ENCODE data around the gene SLC35F1. TPM values are rescaled to one million over a fixed set of nuclear protein-coding genes. Genes with fewer than 3 reads are reported as not detected.

Gene SLC35F1
- total RNA-seq, 4 donors from 2014 or later: 0.08 to 0.57 (median 0.09) TPM

- WGBS, 2 donors: 75 to 90% methylated on average over 3 of the region's 3 CpGs
- H3K27ac ChIP-seq: peak overlapping the region in 3 of 4 donors; percentile 57 to 76 (median 75)
- TF ChIP-seq CTCF (IDR thresholded peaks at IDR 0.05) (no peak), POLR2A (IDR thresholded peaks at IDR 0.05) (no peak)
- H3K27me3 ChIP-seq: no peaks in the 10 kb centered on the region
- H3K36me3 ChIP-seq: no peaks in the 10 kb centered on the region
- DNase-seq: no peak
- H3K9me3 ChIP-seq: no peaks in the 10 kb centered on the region
- intact Hi-C loops (cut with DNase I): no loop called here
- no peak overlapping the region for H3K4me3 ChIP-seq
- H3K4me1 ChIP-seq: peaks cover 0 to 17% (median 9%) of the 10 kb centered on the region in 3 donors
Observed at GRCh38 chr6:118319416-118319815, 412.4 kb downstream of the SLC35F1 start.

- TF ChIP-seq CTCF (IDR thresholded peaks at IDR 0.05) (no peak), POLR2A (IDR thresholded peaks at IDR 0.05) (no peak)
- H3K36me3 ChIP-seq: no peaks in the 10 kb centered on the region
- intact Hi-C loops (cut with DNase I): no loop called here
Observed at GRCh38 chr6:118319894-118320649, 413.0 kb downstream of the SLC35F1 start.

GRCh38 chr6:118320652-118321051, 413.6 kb downstream of the SLC35F1 start:
- WGBS, 2 donors: 33 to 41% methylated on average over 2 of the region's 2 CpGs
- intact Hi-C loops (cut with DNase I): no loop called here
- TF ChIP-seq CTCF (IDR thresholded peaks at IDR 0.05) (no peak), POLR2A (IDR thresholded peaks at IDR 0.05) (no peak)
- peak overlapping the region in 2 of 4 donors; percentile 41 to 75 for H3K27ac ChIP-seq
- no peaks in the 10 kb centered on the region for H3K9me3 ChIP-seq
- no peak overlapping the region for H3K4me3 ChIP-seq
- H3K36me3 ChIP-seq: no peaks in the 10 kb centered on the region
- no peaks in the 10 kb centered on the region for H3K27me3 ChIP-seq
- no peak for DNase-seq
- peaks cover 0 to 17% (median 9%) of the 10 kb centered on the region in 3 donors for H3K4me1 ChIP-seq

More at GRCh38 chr6:118319894-118320649, 413.0 kb downstream of the SLC35F1 start:
- Histone ChIP-seq H3K27ac (peak overlapping the region in 3 of 4 donors; percentile 57 to 76 (median 75)), H3K27me3 (no peaks in the 10 kb centered on the region), H3K4me3 (no peak overlapping the region), H3K9me3 (no peaks in the 10 kb centered on the region), H3K4me1 (peaks cover 0 to 17% (median 9%) of the 10 kb centered on the region in 3 donors)
- WGBS, 2 donors: 77 to 81% methylated on average over 5 of the region's 5 CpGs
- DNase-seq: no peak

GRCh38 chr6:118324116-118324515, 417.1 kb downstream of the SLC35F1 start:
- intact Hi-C loops (cut with DNase I): no loop called here
- Histone ChIP-seq H3K36me3 (no peaks in the 10 kb centered on the region), H3K4me1 (peaks cover 0 to 5% (median 0%) of the 10 kb centered on the region in 3 donors), H3K27me3 (no peaks in the 10 kb centered on the region), H3K27ac (no peak overlapping the region), H3K4me3 (no peak overlapping the region), H3K9me3 (no peaks in the 10 kb centered on the region)
- no peak for TF ChIP-seq POLR2A (IDR thresholded peaks at IDR 0.05)
- TF ChIP-seq CTCF (IDR thresholded peaks at IDR 0.05): no peak
- 50 to 55% methylated on average over 5 of the region's 5 CpGs for WGBS, 2 donors
- DNase-seq: no peak

GRCh38 chr6:118325220-118325860, 418.3 kb downstream of the SLC35F1 start:
- H3K27ac ChIP-seq: no peak overlapping the region

More at GRCh38 chr6:118325220-118325860, 418.3 kb downstream of the SLC35F1 start:
- no peaks in the 10 kb centered on the region for H3K9me3 ChIP-seq
- no peak for TF ChIP-seq CTCF (IDR thresholded peaks at IDR 0.05)
- TF ChIP-seq POLR2A (IDR thresholded peaks at IDR 0.05): no peak
- no peak for DNase-seq
- no peaks in the 10 kb centered on the region for H3K27me3 ChIP-seq
- H3K4me3 ChIP-seq: no peak overlapping the region
- H3K4me1 ChIP-seq: peaks cover 0 to 5% (median 0%) of the 10 kb centered on the region in 3 donors
- H3K36me3 ChIP-seq: no peaks in the 10 kb centered on the region
- 68 to 70% methylated on average over 10 of the region's 10 CpGs for WGBS, 2 donors
- intact Hi-C loops (cut with DNase I): no loop called here
